ENCODE measurements around the gene ZNF804A.

- TF ChIP-seq POLR2A (IDR thresholded peaks at IDR 0.05), result no peak
- no peak for TF ChIP-seq CTCF (IDR thresholded peaks at IDR 0.05)
Measured at GRCh38 chr2:184677171-184677570, 78.8 kb downstream of the ZNF804A start.

All from lower leg skin (tissue), 3 donors.